GM21423 (cell line): ENCODE measurements around the gene IGF1.

Experiments
- ATAC-seq: cut with Tn5 transposase; IDR thresholded peaks from one replicate; pipeline ENCODE4 v1.9.1; 2021; ENCODE audit warnings: mild to moderate bottlenecking, moderate library complexity; ENCODE audit not compliant: unreplicated experiment

IGF1 gene

GRCh38 chr12:102433304-102433703, 47.1 kb downstream of the IGF1 start:
- no peak for ATAC-seq

GRCh38 chr12:102430661-102431060, 49.7 kb downstream of the IGF1 start:
- no peak for ATAC-seq

GRCh38 chr12:102429211-102430154, 50.9 kb downstream of the IGF1 start:
- no peak for ATAC-seq

- ATAC-seq: no peak
Observed at GRCh38 chr12:102427543-102427941, 52.8 kb downstream of the IGF1 start.

GRCh38 chr12:102426599-102427542, 53.5 kb downstream of the IGF1 start:
- ATAC-seq: no peak

- ATAC-seq: no peak
Observed at GRCh38 chr12:102425109-102426039, 55.0 kb downstream of the IGF1 start.

- ATAC-seq: no peak
Observed at GRCh38 chr12:102423462-102423861, 56.9 kb downstream of the IGF1 start.

GRCh38 chr12:102421802-102422583, 58.4 kb downstream of the IGF1 start:
- no peak for ATAC-seq

- no peak for ATAC-seq
Observed at GRCh38 chr12:102419094-102419764, 61.1 kb downstream of the IGF1 start.

- ATAC-seq: no peak
Observed at GRCh38 chr12:102417055-102417454, 63.3 kb downstream of the IGF1 start.

GRCh38 chr12:102415515-102415914, 64.8 kb downstream of the IGF1 start:
- no peak for ATAC-seq

- no peak for ATAC-seq
Observed at GRCh38 chr12:102413396-102413795, 67.0 kb downstream of the IGF1 start.

GRCh38 chr12:102410511-102410910, 69.9 kb downstream of the IGF1 start:
- ATAC-seq: no peak

GRCh38 chr12:102408487-102409297, 71.7 kb downstream of the IGF1 start:
- ATAC-seq: no peak

- ATAC-seq: no peak
Observed at GRCh38 chr12:102407776-102408486, 72.4 kb downstream of the IGF1 start.

- peak; percentile 65 for ATAC-seq
Observed at GRCh38 chr12:102406033-102406584, 74.3 kb downstream of the IGF1 start.

GRCh38 chr12:102401087-102401486, 79.3 kb downstream of the IGF1 start:
- ATAC-seq: no peak
